Measurements from ENCODE around the gene WDR35.
"Not testable (repeated sequence)": the region's sequence is repeated elsewhere in the genome, so short reads cannot be mapped to it uniquely, and the experiment has no call there.

Gene WDR35

GRCh38 chr2:19936203-19936602 lies 53.7 kb downstream of the WDR35 start:
- DNase-seq, result no peak

- DNase-seq, result peak; percentile 77
Measured at GRCh38 chr2:19933351-19933981, 56.4 kb downstream of the WDR35 start.

- DNase-seq, result no peak
Measured at GRCh38 chr2:19932928-19933327, 57.0 kb downstream of the WDR35 start.

- DNase-seq, result no peak
Measured at GRCh38 chr2:19929226-19929625, 60.7 kb downstream of the WDR35 start.

GRCh38 chr2:19927816-19928215 lies 62.1 kb downstream of the WDR35 start:
- not testable (repeated sequence) for DNase-seq

GRCh38 chr2:19924526-19924925 lies 65.4 kb downstream of the WDR35 start:
- DNase-seq, result not testable (repeated sequence)

GRCh38 chr2:19922188-19922587 lies 67.7 kb downstream of the WDR35 start:
- DNase-seq, result not testable (repeated sequence)

GRCh38 chr2:19916385-19916950 lies 73.4 kb downstream of the WDR35 start:
- DNase-seq, result no peak

GRCh38 chr2:19914266-19914975 lies 75.5 kb downstream of the WDR35 start:
- no peak for DNase-seq

GRCh38 chr2:19911808-19912509 lies 77.9 kb downstream of the WDR35 start:
- peak; percentile 70 for DNase-seq

- no peak for DNase-seq
Measured at GRCh38 chr2:19902216-19902740, 87.6 kb downstream of the WDR35 start.

- peak; percentile 96 for DNase-seq
Measured at GRCh38 chr2:19901442-19902215, 88.3 kb downstream of the WDR35 start, which contains the start of gene TTC32. TSS of gene TTC32 (minus strand) at chr2:19901983. CDS start at chr2:19901854, 129 bp downstream.

- peak; percentile 8 for DNase-seq
Measured at GRCh38 chr2:19900931-19901441, 88.9 kb downstream of the WDR35 start.

- no peak for DNase-seq
Measured at GRCh38 chr2:19899985-19900930, 89.6 kb downstream of the WDR35 start.

- no peak for DNase-seq
Measured at GRCh38 chr2:19898592-19899329, 91.1 kb downstream of the WDR35 start.

GRCh38 chr2:19897623-19898245 lies 92.2 kb downstream of the WDR35 start:
- DNase-seq, result no peak

- DNase-seq, result no peak
Measured at GRCh38 chr2:19895535-19895934, 94.4 kb downstream of the WDR35 start.

GRCh38 chr2:19894134-19894792 lies 95.6 kb downstream of the WDR35 start:
- DNase-seq, result no peak

- DNase-seq, result no peak
Measured at GRCh38 chr2:19893520-19894133, 96.3 kb downstream of the WDR35 start.

Measured in fibroblast of skin of right quadriceps (primary cell).